SH-SY5Y (cell line): ENCODE data around the gene FOXP1.

Experiments
- GATA2 ChIP-seq: IDR thresholded peaks from 2 replicates; pipeline ENCODE4 v1.6.1; 2011; ENCODE audit warnings: mild to moderate bottlenecking, low read depth, low read length
- GATA3 ChIP-seq: IDR thresholded peaks from 2 replicates; pipeline ENCODE4 v1.6.1; 2011; ENCODE audit warnings: low read depth, mild to moderate bottlenecking, low read length, moderate library complexity

FOXP1 gene

DNA sequence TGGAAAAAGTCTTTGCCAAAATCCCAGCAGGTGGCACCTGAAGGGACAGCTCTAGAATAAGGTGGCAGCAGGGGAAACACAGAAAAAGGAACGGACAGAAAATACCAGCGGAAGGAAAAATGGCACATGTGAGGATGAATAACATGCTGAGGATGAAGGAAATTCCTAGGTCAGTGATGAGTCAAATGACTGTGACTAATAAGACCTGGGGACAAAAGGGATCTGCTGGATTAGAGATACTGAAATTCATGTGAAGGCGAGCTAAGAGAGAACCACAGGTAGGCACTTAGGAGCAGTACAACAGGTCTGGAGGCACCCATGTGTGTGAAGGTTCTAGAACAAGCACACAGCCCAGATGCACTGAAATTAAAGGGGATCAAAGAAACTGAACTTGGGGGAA, 482.5 kb downstream of the FOXP1 start:
- no peak for TF ChIP-seq GATA3
- TF ChIP-seq GATA2 = no peak

DNA sequence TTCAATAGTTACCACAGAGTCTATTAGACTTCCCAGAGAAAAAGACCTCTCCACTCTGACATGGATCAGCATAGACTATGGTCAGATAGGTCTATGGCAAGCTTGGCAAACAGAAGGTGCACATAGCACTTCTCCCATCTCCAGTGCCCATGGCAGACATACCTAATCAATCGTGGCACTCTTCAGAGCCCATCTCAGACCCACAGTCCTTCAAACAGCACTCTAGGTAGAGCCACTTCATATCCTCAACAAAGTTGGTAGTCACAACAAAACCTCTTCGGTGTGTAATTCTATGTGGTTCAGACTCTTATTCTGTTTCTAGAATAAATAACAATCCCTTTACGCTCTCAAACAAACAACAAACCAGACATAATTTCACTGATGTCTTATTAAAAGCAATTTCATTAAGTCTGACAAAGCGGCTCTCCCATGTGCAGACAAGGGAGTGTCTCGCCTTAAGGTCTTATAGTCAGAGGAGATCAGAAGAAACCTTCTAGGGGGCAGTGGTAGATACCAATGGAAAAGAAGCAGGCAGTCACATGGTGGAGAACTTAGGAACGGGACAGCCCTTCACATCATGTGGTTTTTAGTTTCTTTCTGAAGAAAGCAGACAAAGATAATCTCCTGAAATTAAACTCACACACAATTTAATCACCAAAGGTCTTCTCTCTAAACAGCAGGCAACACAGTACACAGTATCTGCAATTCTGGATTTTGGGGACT, 483.4 kb downstream of the FOXP1 start:
- TF ChIP-seq GATA2 (no peak), GATA3 (no peak)

DNA sequence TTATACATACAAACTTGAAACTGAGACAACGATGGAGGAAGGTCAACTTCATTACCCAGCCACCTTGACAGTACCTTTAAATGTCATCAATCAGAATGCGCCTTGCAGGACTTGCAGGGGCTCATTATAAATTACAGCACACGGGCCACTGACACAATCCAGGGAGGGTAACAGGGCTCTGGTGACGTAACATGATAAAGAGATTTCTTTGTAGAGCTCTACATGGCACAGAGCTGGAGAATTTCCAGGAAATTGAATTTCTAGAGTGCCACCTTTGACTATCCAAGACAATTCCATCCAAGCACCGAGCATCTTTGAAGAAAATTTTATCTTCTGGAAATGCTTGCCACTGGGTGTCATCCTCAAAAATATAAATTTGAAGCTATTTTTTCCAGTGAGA, 486.0 kb downstream of the FOXP1 start:
- TF ChIP-seq GATA2 = peak; percentile 67
- no peak for TF ChIP-seq GATA3

DNA sequence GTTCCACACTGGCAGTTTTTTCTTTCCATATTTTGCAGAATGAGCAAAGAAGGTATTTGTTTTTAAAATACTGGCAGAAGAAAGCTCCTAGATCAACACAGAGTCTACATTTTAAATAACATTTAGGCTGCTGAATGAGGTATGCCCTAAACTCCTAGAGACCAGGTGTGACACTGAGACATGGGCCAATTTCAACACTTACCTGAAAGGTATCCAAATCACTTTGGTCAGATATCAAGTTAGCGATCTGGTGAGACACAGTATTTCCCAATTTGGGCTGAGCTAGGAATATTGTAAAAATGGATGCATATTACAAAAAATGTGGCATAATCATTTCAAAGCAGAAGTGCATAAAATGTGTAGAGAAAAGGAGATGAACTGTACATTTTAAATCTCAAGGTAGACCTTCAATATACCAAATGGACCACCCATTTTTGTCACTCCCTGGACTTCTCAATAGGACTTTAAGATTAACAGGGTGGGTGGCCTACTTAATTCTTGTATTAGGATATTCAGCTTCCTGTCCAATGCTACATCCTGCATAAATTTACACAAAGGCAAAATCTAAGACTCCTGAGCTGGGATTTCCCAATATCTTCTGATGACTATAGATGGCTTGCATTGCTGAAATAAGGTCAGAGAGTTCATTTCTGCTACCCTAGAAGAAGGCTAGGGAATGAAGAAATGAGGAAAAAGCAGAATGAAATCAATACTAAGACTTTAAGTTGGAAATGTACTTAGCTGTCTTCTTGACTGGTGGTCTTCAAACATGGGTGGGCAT, 487.8 kb downstream of the FOXP1 start:
- TF ChIP-seq GATA3 = no peak
- no peak for TF ChIP-seq GATA2

DNA sequence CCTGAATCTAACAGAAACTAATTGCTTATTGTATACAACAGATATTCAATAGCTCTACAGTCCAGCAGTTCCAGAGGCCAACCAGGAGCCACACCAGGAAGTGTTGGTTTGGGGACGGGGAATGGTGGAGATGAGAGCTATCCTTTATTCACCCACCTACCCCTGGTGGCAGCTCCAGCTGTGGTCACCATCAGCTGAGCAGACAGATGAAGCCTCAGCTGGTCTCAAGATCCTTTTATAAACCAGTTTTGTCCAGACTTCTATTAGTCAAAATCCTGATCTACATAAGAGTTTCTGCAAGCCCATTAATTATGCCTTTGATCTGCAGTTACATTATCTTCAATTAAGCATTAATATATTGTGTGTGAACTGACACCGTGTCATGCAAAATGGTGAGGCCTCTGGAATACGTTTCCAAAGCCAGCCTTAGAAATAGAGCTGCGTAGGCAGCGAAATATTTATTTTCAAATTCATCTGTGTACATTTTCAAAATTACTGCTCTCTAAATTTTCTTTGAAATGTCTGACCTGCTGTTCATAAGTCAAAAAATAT, 488.8 kb downstream of the FOXP1 start:
- TF ChIP-seq GATA2 (no peak), GATA3 (no peak)

DNA sequence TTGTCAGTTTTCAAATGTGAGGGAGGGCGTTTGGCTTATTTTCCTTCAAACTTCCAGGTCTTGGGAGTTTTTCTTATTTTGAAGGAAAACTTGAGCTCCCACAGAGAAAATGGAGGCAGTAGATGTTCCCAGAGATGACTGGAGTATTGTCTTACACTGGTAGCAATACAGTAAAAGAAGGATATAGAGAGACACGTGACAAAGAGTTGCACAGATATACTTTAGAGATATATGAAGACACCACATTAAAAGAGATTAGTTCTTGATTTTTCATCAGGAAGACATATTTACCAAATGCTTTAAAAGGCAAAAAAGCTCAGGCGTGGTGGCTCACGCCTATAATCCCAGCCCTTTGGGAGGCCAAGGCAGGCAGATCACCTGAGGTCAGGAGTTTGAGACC, 490.9 kb downstream of the FOXP1 start:
- TF ChIP-seq GATA2 (no peak), GATA3 (no peak)

DNA sequence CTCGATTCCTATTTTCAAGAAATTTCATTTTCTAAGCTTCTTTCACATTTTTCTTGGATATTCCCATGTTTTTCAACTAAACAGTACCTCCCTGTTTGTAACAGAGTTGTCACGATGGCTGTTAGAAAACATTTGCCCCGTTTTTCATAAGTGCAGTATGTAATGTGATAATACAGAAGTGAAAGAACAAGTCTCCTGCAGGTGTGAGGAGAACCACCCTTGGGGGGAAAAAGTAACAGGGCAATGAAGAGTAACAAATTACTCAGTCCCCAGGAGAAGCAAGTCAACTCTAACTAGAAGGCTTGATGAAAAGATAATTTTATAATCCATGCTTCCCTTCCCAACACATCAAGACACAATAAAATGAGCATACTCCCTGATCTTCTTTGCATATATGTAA, 493.3 kb downstream of the FOXP1 start:
- TF ChIP-seq GATA2 = no peak
- TF ChIP-seq GATA3 = no peak

DNA sequence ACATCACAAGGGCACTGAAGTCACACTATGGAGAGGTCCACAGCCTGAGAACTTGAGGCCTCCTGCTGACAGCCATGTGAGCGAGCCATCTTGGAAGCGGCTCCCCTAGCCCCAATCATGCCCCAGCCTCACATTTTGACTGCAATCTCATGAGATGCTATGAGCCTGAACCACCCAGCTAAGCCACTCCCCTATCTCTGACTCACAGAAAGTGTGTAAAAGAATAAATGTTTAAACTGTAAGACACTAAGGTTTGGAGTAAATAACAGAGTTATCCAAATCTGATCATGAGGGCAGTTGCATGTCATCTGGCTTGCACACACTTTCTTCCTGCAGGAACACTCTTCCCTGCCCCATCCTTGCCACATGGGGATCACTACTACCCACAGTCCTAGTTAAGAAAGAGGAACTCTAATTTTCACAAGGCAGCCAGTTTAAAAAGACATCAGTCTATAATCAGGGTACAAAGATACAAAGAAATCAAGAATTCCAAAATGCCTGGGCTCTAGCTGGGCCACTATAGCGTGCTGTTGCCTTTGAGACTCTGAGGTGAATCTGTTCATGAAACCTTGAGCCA, 494.2 kb downstream of the FOXP1 start:
- TF ChIP-seq GATA3 (no peak), GATA2 (no peak)

DNA sequence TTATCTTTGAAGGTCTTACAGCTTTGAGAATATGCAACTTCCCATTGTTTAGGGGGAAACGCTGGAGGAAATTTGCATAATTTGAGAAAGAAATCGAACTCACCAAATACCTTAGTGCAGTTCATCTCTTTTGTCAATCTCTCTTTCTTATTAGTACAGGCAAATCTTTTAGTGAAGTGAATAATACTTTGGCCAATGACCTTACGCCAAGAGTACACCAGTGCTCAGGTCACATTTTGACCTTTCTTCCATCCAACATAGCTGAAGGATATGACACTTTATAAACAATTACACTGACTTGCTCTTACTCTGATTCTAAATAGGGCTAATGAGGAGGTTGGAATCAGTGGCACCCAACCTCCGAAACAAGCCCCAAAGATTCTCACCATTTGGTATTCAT, 494.8 kb downstream of the FOXP1 start:
- no peak for TF ChIP-seq GATA2
- TF ChIP-seq GATA3 = no peak

DNA sequence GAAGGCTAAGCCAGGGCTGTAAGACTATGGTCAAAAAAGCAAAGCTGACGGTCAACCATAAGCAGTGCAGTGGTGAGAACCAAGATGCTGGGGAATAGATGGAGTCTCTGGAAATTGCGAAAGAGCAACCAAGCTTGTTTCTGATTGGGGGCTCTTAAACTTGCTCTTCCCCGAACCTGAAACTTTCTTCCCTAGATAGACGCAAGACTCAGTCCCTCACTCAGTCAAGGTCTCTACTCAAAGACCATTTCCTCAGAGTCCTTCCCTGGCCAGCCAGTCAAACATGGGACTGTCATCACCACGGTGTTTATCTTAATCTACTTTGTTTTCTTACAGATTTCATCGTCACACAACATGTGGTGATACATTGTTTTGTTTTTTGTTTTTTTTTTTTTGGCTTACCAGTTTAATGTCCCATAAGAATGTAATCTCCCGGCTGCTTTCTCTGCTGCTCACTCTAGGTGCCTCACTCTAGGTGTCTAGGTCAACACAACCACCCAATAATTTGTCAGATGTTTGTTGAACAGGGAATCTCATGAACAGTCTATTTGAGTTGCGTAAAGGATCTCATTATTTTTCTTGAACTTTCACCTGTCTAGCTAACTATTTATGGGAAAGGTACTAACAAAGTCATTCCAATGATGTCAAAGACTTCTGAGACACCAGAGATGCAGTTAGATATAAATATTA, 495.4 kb downstream of the FOXP1 start:
- TF ChIP-seq GATA3 = no peak
- TF ChIP-seq GATA2 = no peak

DNA sequence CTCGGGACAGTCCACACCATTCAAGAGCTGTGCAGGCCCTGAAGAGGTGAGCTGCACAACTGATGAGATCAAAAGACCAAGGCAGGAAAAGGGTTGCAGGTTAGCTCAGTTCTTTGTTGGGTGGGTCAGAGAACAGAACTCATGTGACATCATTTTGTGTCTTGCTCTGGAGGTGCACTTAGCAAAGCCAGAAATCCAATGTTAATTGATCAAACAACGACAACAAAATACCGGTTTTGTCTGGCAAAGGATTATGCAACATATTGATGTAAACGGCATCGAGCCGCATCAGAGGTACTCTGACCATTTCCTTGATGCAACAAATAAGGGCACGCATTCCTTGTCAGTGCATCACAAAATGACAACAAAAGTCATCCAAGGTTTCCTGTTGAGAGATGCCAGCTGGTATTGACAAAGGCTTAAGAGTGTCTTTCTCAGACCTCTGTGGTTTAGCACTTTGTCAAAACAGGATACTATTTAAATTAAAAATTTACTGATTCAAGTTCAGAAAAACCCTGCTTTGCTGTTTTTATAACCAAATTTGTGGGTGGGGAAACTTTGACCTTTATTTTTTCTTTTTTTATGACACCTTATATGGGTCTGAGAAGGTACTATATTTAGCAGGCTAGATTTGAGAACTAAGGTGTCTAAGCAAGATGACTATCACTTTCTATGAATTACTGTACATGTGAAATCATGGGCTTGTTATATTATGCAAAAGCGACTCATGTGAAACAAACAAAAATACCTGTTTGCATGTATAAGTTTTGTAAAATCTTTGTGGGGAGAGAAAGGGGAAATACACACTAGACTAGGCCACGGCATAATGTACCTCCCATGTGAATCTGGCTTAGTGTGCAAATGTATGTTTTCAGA, 496.1 kb downstream of the FOXP1 start:
- TF ChIP-seq GATA2 (no peak), GATA3 (no peak)

DNA sequence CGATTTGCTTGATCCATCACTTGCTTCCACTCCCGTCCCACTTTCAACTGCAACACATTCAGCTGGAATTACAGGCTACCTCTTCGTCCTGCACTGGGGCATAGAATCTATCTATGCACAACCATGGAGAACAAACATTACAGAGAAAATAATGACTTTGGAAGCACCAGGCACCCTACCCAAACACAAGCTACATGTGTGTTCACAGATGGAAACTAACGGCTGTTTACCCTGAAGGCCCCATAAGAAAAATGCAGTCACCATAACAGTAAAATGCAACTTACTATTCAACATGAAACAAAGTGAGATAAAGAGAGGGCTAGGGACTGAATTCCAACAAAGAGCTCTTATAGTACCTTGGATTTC, 496.8 kb downstream of the FOXP1 start:
- TF ChIP-seq GATA2 = no peak
- TF ChIP-seq GATA3 = no peak

DNA sequence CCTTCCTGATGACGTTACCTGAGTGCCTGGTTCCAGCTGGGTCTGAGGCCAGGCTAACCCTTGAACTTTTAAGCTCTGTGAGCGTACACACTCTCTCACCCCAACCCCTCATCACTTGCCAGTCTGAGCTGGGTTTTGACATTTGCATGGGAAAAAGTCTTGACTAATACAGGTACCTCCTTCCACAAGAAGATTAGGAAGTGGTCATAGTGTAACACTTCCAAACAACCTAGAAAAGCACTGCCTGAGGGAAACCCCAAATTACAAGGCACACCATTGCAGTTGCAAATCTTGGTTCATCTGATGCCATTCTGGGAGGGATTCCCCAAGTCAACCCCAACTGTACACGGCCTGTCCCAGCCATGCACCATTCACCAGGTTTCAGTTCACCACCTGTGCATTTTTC, 499.8 kb downstream of the FOXP1 start:
- TF ChIP-seq GATA3 = no peak
- no peak for TF ChIP-seq GATA2

DNA sequence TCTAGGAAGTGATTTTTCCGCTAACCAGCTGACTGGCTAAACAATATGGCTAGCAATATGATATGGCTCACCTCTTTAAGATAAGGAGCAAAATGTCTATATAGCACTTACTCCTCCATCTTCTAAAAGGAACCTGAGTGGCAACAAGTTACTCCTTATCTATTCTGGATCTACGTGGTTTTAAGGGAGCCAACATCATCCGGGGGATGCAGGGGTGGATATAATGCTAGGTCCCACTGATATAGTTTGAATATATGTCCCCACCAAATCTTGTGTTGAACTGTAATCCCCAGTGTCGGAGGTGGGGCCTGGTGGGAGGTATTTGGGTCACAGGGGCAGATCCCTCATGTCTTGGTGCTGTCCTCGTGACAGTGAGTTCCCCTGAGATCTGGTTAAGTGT, 500.7 kb downstream of the FOXP1 start:
- TF ChIP-seq GATA3 = no peak

DNA sequence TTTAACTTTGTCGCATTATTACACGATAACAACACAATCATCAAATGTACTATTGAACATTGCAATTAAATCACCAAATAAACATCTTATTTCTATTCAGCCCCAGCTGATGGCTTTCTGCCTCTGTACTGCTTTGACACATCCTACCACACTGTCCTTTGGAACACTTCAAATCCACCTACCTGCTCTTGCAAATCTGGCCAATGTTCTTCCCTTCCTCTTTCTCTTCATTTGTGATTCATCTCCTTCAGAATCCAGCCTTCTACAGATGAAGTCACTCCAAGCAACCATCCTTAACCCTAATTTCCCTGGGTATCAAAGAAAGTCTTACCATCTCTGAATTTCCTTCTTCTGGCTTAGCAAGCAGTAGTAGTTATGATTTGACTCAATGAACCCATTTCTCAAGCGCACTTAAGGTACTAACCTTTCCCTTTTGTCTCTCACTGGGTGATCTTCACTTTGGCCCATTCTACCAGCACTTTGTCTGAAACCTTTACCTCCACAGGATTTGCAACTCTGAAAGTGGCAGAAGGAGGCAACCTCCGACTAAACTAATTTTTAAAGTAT, 502.9 kb downstream of the FOXP1 start:
- TF ChIP-seq GATA2 = no peak
- TF ChIP-seq GATA3 = no peak
